Smooth muscle cell (in vitro differentiated cells): ENCODE results near the gene UBE2Q2. TPM values are rescaled to one million over a fixed set of nuclear protein-coding genes. Genes with fewer than 3 reads are reported as not detected.

Experiments
- DNase-seq: peaks from one replicate; lab custom pipeline; 2025; ENCODE audit not compliant: unreplicated experiment; lab: John Stamatoyannopoulos, UW
- H2AFZ ChIP-seq: fragments of 200-600 bp; sonication (generic); 2 replicates; pipeline ENCODE4 v1.6.0; 2016; ENCODE audit warnings: antibody characterized with exemption, low read depth, mild to moderate bottlenecking
- H3F3A ChIP-seq: fragments of 200-600 bp; sonication (generic); 2 replicates; pipeline ENCODE4 v1.6.0; 2017; ENCODE audit warnings: antibody characterized with exemption, low read depth
- H3K27ac ChIP-seq: fragments of 200-600 bp; sonication (generic); 2 replicates; pipeline ENCODE4 v1.5.1; 2016; ENCODE audit warnings: low read depth, mild to moderate bottlenecking
- H3K27me3 ChIP-seq: fragments of 200-600 bp; sonication (generic); 2 replicates; pipeline ENCODE4 v1.6.1; 2016; ENCODE audit warnings: low read depth, mild to moderate bottlenecking
- H3K36me3 ChIP-seq: fragments of 200-600 bp; sonication (generic); 2 replicates; pipeline ENCODE4 v1.5.1; 2016; ENCODE audit warnings: low read depth
- H3K4me1 ChIP-seq: fragments of 200-600 bp; sonication (generic); 2 replicates; pipeline ENCODE4 v1.5.1; 2016; ENCODE audit warnings: low read depth
- H3K4me2 ChIP-seq: fragments of 200-600 bp; sonication (generic); 2 replicates; pipeline ENCODE4 v1.6.0; 2016; ENCODE audit warnings: mild to moderate bottlenecking
- H3K4me3 ChIP-seq: fragments of 200-600 bp; sonication (generic); 2 replicates; pipeline ENCODE4 v1.5.1; 2016; ENCODE audit warnings: mild to moderate bottlenecking
- H3K79me2 ChIP-seq: fragments of 200-600 bp; sonication (generic); 2 replicates; pipeline ENCODE4 v1.6.0; 2016; ENCODE audit warnings: low read depth, mild to moderate bottlenecking
- H3K9ac ChIP-seq: fragments of 200-600 bp; sonication (generic); 2 replicates; pipeline ENCODE4 v1.6.0; 2016; ENCODE audit warnings: low read depth
- H3K9me3 ChIP-seq: fragments of 200-600 bp; sonication (generic); replicated peaks from 2 replicates; pipeline ENCODE4 v1.5.1; 2016; ENCODE audit warnings: low read depth
- H4K20me1 ChIP-seq: fragments of 200-600 bp; sonication (generic); 2 replicates; pipeline ENCODE4 v1.6.0; 2016; ENCODE audit warnings: low read depth
- CTCF ChIP-seq: fragments of 200-600 bp; sonication (generic); IDR thresholded peaks from 2 replicates; pipeline ENCODE4 v1.5.1; 2017; ENCODE audit warnings: borderline replicate concordance, mild to moderate bottlenecking, antibody characterized with exemption; ENCODE audit not compliant: insufficient read depth, poor library complexity, severe bottlenecking
- WGBS: methylation state at CpG from one replicate; pipeline ENCODE4 v1.1.7; 2016; ENCODE audit warnings: low lambda C conversion rate; 5-methylcytosine and 5-hydroxymethylcytosine counted together
- polyA plus RNA-seq: library from polyadenylated mRNA; unstranded; fragments of >200 nt; fragmentation: Nextera tagmentation; extraction: Ambion mirVana; gene quantifications from 2 replicates; pipeline ENCODE4 v1.2.1, GENCODE V29; 2016
- total RNA-seq: library from RNA; depleted of rRNA; stranded (reverse); fragments of >200 nt; gene quantifications from 2 replicates; pipeline ENCODE4 v1.2.3, GENCODE V29; 2014

The UBE2Q2 gene
- total and polyA plus RNA-seq, 2 experiments from 2014 or later, result 32.6 to 44.7 TPM

GRCh38 chr15:75927601-75928000, 84.4 kb downstream of the UBE2Q2 start:
- WGBS, result 92% methylated on average over 4 of the region's 4 CpGs
- Histone ChIP-seq H3K4me1 (no peaks in the 10 kb centered on the region), H4K20me1 (peaks cover 93% of the 10 kb centered on the region), H3K9me3 (no peaks in the 10 kb centered on the region), H3K27me3 (no peaks in the 10 kb centered on the region), H3K4me2 (no peak overlapping the region), H3K4me3 (no peak overlapping the region), H3K36me3 (peaks cover 14% of the 10 kb centered on the region), H2AFZ (no peak overlapping the region), H3K9ac (no peak overlapping the region), H3K27ac (no peak overlapping the region), H3K79me2 (peaks cover 17% of the 10 kb centered on the region), H3F3A (no peaks in the 10 kb centered on the region)
- DNase-seq, result no peak
- no peak for TF ChIP-seq CTCF

GRCh38 chr15:75928680-75929608, 85.7 kb downstream of the UBE2Q2 start:
- H3K27me3 ChIP-seq, result no peaks in the 10 kb centered on the region
- H3K4me3 ChIP-seq, result no peak overlapping the region
- no peaks in the 10 kb centered on the region for H3F3A ChIP-seq
- peaks cover 17% of the 10 kb centered on the region for H3K79me2 ChIP-seq
- no peak overlapping the region for H3K4me2 ChIP-seq
- H4K20me1 ChIP-seq, result peaks cover 81% of the 10 kb centered on the region
- H3K9me3 ChIP-seq, result no peaks in the 10 kb centered on the region
- no peak overlapping the region for H2AFZ ChIP-seq
- 70% methylated on average over 9 of the region's 9 CpGs for WGBS
- H3K4me1 ChIP-seq, result no peaks in the 10 kb centered on the region
- no peak overlapping the region for H3K9ac ChIP-seq
- TF ChIP-seq CTCF, result peak; percentile 31
- peaks cover 17% of the 10 kb centered on the region for H3K36me3 ChIP-seq
- DNase-seq, result no peak
- no peak overlapping the region for H3K27ac ChIP-seq

- no peak for TF ChIP-seq CTCF
- H4K20me1 ChIP-seq, result peaks cover 70% of the 10 kb centered on the region
- H3K36me3 ChIP-seq, result peaks cover 22% of the 10 kb centered on the region
- DNase-seq, result no peak
- no peak overlapping the region for H2AFZ ChIP-seq
- H3K79me2 ChIP-seq, result peaks cover 17% of the 10 kb centered on the region
- H3K27me3 ChIP-seq, result no peaks in the 10 kb centered on the region
- WGBS, result 87% methylated on average over 5 of the region's 5 CpGs
- no peaks in the 10 kb centered on the region for H3K4me1 ChIP-seq
- no peaks in the 10 kb centered on the region for H3K9me3 ChIP-seq
- no peak overlapping the region for H3K4me2 ChIP-seq
- no peak overlapping the region for H3K9ac ChIP-seq
- H3K4me3 ChIP-seq, result no peak overlapping the region
- no peaks in the 10 kb centered on the region for H3F3A ChIP-seq
- H3K27ac ChIP-seq, result no peak overlapping the region
Observed at GRCh38 chr15:75929799-75930565, 86.7 kb downstream of the UBE2Q2 start.
